ENCODE results near the gene FBXW2.
"Not testable (repeated sequence)": the region's sequence is repeated elsewhere in the genome, so short reads cannot be mapped to it uniquely, and the experiment has no call there.

Gene FBXW2

DNA sequence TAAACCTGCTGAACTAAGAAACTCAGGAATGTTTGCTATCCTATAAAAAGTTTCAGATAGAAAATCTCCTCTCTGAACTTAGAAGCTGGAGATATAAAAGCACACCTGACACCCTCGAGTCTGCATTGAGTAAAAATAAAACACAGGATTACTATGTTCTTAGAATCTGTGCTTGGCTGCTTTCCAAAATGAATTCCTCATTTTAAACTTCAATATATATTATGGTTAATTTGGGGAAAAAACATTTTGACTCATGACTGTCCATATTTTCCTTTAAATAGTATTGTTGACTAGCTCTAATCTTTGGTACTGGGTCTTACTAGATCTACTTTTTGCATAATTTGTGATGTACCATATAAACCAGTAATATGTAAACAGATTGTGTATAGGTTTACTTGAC, 36.7 kb downstream of the FBXW2 start:
- DNase-seq, result no peak
- in situ Hi-C loops (cut with HindIII; ENCODE audit: low pct_ligation_motif_present, low pct_unique_long_range_greater_than_20kb, low sequenced_read_pairs), result no loop called here

DNA sequence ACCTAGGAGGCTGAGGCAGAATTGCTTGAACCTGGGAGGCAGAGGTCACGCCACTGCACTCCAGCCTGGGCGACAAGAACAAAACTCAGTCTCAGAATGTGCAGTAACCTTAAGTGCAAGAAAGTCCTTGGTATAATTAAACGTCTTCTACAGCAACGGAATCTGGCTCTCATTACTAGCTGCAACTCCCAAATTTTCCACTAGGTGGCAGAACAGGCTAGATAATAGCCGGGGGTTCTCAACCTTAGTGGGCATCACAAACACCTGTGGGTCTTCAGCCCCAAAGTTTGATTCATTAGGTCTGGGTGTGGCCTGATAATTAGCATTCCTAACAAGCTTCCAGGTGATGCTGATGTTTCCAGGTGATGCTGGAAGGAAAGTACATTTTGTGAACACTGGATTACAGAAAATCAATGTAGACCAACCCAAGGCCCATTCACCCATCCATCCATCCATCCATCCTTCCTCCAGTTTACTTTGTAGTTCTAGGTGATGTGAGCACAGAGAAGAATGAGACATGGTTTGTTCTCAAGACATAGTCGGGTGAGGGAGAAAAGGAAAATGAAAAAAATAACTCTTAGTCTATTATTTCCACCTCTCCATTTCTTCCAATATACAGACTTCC, 37.3 kb downstream of the FBXW2 start:
- in situ Hi-C loops (cut with HindIII; ENCODE audit: low pct_ligation_motif_present, low pct_unique_long_range_greater_than_20kb, low sequenced_read_pairs), result no loop called here
- DNase-seq, result peak; percentile 56

DNA sequence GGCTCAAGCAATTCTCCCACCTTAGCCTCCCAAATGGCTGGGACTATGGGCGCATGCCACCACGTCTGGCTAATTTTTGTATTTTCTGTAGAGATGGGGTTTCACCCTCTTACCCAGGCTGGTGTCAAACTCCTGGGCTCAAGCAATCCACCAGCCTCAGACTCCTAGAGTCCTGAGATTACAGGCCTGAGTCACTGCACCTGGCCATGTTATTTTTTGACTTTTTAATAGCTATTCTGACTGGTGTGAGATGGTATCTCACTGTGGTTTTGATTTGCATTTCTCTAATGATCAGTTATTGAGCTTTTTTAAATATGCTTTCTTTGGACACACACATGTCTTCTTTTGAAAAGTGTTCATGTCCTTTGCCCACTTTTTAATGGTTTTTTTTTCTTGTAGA, 38.2 kb downstream of the FBXW2 start:
- no peak for DNase-seq
- in situ Hi-C loops (cut with HindIII; ENCODE audit: low pct_ligation_motif_present, low pct_unique_long_range_greater_than_20kb, low sequenced_read_pairs), result no loop called here

DNA sequence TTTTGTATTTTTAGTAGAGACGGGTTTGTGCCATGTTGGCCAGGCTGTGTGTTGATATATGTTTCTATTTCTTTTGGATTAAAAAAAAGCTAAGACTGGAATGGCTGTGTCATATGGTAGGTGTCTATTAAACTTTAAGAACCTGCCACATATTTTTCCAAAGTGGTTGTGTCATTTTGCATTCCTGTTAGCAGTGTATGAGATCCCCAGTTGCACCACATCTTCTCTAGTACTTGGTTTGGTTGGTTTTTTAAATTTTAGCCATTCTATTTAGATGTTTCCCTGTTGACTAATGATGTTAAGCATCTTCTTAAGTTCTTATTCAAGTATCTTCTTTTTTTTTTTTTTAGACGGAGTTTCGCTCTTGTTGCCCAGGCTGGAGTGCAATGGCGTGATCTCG, 42.8 kb downstream of the FBXW2 start:
- in situ Hi-C loops (cut with HindIII; ENCODE audit: low pct_ligation_motif_present, low pct_unique_long_range_greater_than_20kb, low sequenced_read_pairs), result no loop called here
- DNase-seq, result no peak

DNA sequence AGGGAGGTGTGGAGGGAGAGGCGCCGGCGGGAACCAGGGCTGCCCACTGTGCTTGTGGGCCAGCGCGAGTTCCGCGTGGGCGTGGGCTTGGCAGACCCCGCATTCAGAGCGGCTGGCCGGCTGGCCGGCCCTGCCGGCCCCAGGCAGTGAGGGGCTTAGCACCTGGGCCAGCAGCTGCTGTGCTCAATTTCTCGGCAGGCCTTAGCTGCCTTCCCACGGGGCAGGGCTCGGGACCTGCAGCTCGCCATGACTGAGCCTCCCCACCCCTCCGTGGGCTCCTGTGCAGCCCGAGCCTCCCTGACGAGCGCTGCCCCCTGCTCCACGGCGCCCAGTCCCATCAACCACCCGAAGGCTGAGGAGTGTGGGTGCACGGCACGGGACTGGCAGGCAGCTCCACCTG, 46.9 kb downstream of the FBXW2 start:
- in situ Hi-C loops (cut with HindIII; ENCODE audit: low pct_ligation_motif_present, low pct_unique_long_range_greater_than_20kb, low sequenced_read_pairs); DNase-seq: not testable (repeated sequence)

DNA sequence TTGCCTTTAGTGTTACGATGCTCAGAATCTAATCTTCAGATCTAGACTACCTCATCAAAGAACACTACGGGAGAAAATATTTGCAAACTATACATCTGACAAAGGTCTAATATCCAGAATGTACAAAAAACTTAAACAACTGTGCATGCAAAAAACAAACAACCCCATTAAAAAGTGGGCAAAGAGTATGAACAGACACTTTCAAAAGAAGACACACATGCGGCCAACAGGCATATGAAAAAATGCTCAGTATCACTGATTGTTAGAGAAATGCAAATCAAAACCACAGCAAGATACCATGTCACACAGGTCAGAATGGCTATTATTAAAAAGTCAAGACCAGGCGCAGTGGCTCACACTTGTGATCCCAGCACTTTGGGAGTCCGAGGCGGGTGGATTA, 47.9 kb downstream of the FBXW2 start:
- in situ Hi-C loops (cut with HindIII; ENCODE audit: low pct_ligation_motif_present, low pct_unique_long_range_greater_than_20kb, low sequenced_read_pairs), result no loop called here
- DNase-seq, result no peak

DNA sequence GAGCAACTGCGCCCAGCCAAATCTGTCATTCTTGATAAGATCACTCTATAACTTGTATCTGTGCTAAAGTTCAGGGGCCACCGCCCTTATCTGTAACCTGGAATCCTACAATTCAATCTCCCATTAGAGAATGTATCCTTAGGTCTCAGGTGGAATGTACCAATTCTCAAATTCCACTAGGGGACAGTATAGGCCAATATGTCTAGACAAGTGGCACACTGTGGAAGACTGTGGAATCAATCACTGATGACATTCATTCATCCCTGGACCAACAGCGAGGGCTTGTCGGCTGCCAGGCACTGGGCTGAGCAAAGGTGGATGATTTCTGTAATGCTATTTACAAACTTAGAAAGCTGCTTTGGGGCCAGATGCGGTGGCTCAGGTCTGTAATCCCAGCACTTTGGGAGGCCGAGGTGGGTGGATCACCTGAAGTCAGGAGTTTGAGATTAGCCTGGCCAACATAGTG, 50.2 kb downstream of the FBXW2 start:
- in situ Hi-C loops (cut with HindIII; ENCODE audit: low pct_ligation_motif_present, low pct_unique_long_range_greater_than_20kb, low sequenced_read_pairs), result no loop called here

DNA sequence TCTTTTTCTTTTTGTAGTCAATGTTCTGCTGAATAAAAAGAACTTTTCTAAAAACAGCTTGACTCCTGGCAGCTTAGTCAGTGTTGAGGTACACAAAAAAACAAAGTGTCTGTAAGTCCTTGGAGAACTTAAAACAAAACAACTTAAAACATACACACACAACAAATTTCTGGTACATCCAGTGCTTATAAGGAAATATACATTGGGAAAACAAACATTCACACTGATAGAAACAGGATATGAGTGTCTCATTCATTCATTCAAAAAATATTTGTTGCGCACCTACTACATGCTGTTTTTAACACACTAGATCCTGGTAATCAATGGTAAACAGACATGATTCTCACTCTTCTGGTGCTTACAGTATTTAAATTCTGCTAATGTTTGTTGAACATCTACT, 51.5 kb downstream of the FBXW2 start:
- in situ Hi-C loops (cut with HindIII; ENCODE audit: low pct_ligation_motif_present, low pct_unique_long_range_greater_than_20kb, low sequenced_read_pairs), result no loop called here

More for the DNA sequence above, 50.2 kb downstream of the FBXW2 start:
- DNase-seq, result peak; percentile 53

DNA sequence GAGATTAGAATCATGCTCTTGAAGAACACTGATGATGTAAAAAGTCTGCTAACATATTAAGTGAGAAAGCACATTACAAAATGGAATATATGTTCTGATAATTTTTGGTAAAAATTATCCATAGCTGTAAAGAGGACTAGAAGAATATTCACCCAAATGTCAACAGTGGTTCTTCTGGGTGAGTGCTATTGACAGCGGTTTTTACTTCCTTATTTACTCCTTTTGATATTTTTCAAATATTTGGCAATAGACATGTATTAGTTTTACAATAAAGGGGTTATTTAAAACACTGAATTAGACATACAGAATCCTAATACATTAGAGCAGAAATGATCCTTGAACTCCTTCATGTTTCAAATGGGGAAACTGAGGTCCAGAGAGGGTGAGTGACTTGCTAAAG, 52.0 kb downstream of the FBXW2 start:
- DNase-seq, result no peak
- in situ Hi-C loops (cut with HindIII; ENCODE audit: low pct_ligation_motif_present, low pct_unique_long_range_greater_than_20kb, low sequenced_read_pairs), result no loop called here

More for the DNA sequence above, 51.5 kb downstream of the FBXW2 start:
- DNase-seq, result no peak

DNA sequence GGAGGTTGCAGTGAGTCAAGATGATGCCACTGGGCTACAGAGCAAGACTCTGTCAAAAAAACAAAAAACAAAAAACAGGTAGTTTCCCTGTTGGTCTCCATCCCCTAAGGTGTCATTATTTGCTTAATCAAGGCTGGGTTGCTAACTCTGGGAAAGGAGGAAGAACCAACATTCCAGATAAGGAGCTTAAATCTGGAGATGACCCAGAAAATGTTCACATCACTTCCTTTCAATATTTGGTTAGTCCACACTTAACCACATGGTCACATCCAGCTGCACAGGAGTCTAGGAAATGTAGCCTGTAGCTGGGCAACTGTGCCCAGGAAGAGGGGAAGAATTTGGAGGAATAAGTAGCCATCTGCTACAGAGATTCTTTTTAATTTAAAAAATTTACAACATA, 53.1 kb downstream of the FBXW2 start:
- no peak for DNase-seq
- in situ Hi-C loops (cut with HindIII; ENCODE audit: low pct_ligation_motif_present, low pct_unique_long_range_greater_than_20kb, low sequenced_read_pairs), result no loop called here

DNA sequence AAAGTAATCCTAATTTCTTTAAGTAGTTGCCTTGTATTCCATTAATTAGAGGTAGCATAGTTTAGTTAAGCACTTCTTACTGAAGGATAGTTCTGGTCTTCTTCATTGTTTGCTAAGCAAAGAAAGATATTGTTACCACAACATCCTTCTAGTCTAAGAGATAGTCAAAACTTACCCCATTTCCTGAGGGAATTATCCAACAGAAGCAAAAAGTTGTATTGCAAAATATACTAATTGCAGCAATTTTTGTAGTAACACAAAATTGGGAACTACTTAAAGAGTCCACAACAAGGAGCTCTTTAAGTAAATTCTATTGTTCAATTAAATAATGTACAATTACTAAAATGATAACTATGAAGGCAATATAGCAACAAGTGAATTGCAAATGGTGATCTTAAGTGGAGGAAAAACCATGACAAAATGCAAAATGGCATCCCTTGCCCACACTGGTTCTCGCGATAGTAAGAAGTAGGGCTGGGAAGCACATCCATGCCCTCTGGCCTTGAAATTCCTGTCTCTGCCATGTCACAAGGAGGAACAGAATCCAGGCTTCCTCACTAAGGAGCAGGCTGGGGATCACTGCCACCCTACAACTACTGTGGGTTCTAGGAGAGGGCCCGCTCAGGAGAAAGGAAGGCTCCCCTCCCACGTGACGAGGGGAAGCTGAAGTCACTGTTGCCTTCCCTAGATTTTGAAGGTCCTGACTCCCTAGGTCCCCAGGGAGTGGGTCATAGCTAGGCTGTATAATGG, 55.6 kb downstream of the FBXW2 start:
- DNase-seq, result no peak
- in situ Hi-C loops (cut with HindIII; ENCODE audit: low pct_ligation_motif_present, low pct_unique_long_range_greater_than_20kb, low sequenced_read_pairs), result no loop called here

DNA sequence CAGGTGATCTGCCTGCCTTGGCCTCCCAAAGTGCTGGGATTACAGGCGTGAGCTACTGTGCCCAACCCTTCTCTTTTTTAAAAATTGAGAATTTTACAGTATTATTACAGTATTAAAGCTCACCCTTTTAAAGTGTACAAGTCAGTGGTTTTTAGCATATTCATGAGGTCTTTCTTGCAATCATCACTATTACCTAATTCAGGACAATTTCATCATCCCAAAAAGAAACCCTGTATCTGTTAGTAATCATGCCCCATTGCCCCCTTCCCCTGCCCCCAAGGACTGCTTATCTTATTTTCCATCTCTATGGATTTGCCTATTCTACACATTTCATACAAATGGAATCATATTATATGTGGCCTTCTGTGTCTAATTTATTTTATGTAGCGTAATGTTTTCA, 56.3 kb downstream of the FBXW2 start:
- no peak for DNase-seq
- in situ Hi-C loops (cut with HindIII; ENCODE audit: low pct_ligation_motif_present, low pct_unique_long_range_greater_than_20kb, low sequenced_read_pairs), result no loop called here

DNA sequence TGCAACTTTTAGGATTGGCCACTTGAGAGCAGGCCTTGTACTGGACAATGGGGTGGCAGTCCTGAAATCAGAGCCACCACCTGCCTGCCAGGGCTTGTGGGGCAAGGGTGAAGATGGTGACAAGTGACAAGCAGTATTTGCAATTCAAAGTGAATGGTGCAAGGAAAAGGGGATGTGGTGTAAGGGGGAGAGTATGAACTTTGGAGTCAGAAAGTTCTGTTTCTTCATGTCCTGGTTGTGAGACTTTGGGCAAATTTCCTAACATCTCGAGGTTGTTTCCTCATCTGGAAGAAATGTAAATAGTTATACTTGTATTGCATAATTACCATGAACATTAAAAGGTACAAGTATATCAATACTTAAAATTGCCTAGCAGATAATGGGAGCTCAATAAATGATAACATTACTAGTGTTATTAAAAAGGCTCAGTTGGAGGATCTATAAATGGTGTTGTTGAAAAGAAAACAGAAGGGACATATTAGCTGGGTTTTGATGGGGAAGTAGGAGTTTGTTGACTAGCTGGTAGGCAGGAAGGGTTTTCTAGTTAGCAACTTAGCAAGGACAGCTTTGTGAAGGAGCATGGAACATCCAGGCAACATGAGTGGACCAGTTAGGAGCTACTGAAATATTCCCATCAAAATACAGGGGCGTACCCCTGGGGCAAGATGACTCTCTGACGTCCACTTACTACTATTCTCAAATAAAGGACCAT, 57.6 kb downstream of the FBXW2 start:
- in situ Hi-C loops (cut with HindIII; ENCODE audit: low pct_ligation_motif_present, low pct_unique_long_range_greater_than_20kb, low sequenced_read_pairs), result no loop called here
- DNase-seq, result no peak

DNA sequence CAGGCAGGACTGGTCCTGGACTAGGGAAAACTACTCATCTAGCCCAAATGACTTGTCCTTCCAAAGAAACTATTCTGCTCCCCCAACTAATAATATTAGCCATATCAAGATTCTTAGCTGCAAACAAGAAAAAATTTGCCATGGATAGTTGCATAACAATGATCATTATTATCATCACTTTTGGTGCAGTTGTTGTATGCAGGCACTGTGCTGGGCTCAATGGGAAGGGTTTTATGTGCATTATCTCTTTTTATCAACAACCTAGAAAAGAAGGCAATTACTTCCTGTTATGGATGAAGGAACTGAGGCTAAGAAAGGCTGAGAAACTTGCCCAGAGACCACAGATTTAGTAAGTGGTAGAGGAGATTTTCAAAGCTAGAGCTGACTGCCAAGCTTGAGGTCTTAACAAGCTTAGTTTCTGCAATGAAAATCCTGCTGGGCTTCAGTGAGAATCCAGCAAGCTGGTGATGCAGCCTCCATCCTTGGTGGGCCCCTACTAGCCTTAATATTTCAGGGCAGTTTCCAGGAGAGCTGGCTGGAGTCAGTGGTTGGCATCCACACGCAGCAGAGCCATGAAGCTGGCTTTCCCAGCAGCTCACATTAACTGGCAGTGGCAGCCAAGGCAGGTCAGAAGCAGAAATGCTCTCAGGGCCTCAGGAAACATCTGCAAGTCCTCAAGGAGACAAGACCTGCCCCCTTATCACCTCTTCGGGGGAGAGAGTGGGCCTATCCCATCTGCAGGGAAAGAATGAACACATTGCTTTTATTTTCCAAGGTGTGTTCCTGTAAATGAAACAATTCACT, 58.4 kb downstream of the FBXW2 start:
- DNase-seq, result no peak
- in situ Hi-C loops (cut with HindIII; ENCODE audit: low pct_ligation_motif_present, low pct_unique_long_range_greater_than_20kb, low sequenced_read_pairs), result no loop called here

DNA sequence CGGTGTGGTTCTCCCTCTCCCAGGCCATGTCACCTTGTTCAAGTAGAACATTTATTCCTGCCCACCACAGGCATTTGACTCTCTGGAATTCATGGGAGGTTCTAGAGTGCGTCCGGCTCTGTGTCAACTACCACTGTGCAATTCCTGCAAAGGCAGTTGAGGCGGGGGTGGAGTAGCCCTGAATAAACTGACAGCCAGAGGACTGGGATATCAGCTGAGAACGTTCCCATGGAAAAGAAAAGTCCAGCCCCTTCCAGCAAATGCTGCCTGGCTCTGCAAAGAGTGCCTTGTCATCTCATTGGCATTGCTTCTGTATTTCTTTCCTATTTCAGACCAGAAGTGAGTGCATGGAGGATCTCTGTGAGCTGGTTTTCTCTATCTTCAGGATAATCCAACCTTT, 60.0 kb downstream of the FBXW2 start:
- in situ Hi-C loops (cut with HindIII; ENCODE audit: low pct_ligation_motif_present, low pct_unique_long_range_greater_than_20kb, low sequenced_read_pairs), result no loop called here
- no peak for DNase-seq

DNA sequence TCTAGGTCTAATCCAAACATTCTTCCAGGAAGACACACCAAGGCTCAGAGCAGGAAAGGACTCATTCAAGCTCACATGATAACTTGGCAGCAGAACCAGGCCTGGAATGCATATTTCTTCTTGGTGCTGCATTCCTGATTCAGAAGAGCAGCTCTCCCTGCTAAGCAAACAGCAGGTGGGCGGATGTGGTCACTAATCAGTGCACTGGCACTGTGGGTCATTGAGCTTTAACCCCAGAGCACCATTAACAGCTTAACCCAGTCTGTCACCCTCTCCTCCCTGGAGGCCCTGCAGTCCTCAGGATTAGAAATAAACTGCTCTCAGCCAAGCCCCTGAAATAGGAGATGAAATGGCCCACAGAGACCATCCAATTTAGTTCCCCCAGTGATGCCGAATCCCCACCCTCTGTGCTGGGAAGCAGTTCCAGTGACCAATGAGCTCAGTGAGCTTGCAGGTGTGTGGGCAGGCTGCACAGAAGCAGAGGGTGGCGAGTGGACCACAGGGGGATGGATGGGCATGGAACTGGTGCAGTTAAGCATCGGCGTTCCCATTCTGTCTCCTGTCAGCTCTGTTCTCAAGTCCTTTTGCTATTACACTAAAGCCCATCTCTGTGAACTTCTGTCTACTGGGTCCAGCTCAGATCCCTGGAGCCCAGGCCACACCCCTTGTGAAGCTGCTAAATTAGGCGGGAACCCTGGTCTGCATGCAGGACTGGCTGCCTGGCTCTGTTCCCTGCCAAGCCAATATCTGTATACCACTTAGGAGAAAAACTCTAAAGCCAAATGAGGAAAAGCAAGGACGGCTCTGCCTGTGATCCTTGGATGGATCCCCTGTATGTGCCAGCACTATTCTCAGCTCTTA, 62.3 kb downstream of the FBXW2 start:
- in situ Hi-C loops (cut with HindIII; ENCODE audit: low pct_ligation_motif_present, low pct_unique_long_range_greater_than_20kb, low sequenced_read_pairs), result no loop called here
- DNase-seq, result peak; percentile 98

DNA sequence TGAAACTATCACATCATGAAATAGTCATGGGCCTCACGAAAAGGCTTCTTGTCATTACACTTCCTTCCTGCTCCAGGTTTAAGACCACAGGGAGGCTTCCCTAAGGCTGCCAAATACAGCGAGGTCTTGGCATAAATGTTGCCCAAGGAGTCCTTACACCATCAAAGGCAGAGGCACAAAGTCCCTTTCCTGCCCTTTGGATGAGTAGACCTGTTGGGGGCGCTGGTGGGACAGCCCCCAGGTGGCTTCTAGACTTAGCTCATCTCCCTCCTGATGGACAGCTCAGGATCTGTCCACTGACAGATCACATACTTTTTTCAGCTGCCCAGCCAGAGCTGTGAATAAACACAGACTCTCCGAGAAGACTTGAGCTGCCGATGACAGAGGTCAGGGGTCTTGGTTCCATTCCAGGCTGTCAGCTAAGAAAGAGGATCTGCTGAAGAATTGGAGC, 63.4 kb downstream of the FBXW2 start:
- DNase-seq, result no peak
- in situ Hi-C loops (cut with HindIII; ENCODE audit: low pct_ligation_motif_present, low pct_unique_long_range_greater_than_20kb, low sequenced_read_pairs), result no loop called here

DNA sequence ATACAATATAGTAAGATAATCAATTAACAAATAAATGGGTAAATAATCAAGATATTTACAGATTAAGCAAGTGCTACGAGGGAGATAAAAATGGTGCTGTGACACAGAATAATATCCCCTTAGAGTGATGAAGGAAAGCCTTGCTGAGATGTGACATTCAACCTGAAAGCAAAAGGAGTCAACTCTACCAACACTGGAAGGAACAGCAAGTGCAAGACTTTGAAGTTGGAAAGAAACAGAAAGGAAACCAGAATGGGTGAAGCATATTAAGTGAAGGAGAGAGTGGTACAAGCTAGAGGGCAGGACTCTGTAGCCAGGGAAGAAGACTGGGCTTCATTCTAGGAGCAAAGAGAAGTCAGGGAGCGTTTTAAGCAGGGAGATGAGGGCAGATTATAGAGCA, 66.7 kb downstream of the FBXW2 start:
- in situ Hi-C loops (cut with HindIII; ENCODE audit: low pct_ligation_motif_present, low pct_unique_long_range_greater_than_20kb, low sequenced_read_pairs), result no loop called here
- no peak for DNase-seq
